ENCODE results near the gene TRAPPC12.

GRCh38 chr2:3361518-3362389 lies 17.7 kb upstream of the TRAPPC12 start:
- TF ChIP-seq POLR2A (IDR thresholded peaks at IDR 0.05) (no peak), CTCF (IDR thresholded peaks at IDR 0.05) (no peak), POLR2AphosphoS5 (IDR thresholded peaks at IDR 0.05) (no peak), EP300 (IDR thresholded peaks at IDR 0.05) (no peak)

All from gastroesophageal sphincter (tissue), 3 donors.